Measurements from ENCODE around the gene WNT9A.

GRCh38 chr1:227922501-227923352 is 25.0 kb downstream of the WNT9A start:
- TF ChIP-seq CTCF (IDR thresholded peaks at IDR 0.05; ENCODE audit: poor library complexity) (no peak), EZH2 (IDR thresholded peaks at IDR 0.05; ENCODE audit: borderline replicate concordance) (no peak), EZH2phosphoT487 (IDR thresholded peaks at IDR 0.05; ENCODE audit: low read depth, severe bottlenecking, unreplicated experiment) (no peak)
